CD4-positive, alpha-beta T cell treated with Interleukin-1 beta for 1 hour (primary cell): ENCODE measurements around the gene XAGE5.
"Not testable (repeated sequence)": the region's sequence is repeated elsewhere in the genome, so short reads cannot be mapped to it uniquely, and the experiment has no call there.

ENCODE experiments used
- DNase-seq, 2 donors: peaks; one replicate each; pipeline ENCODE4 v3.0.0-alpha.2; 2020 to 2022

Gene XAGE5

DNA sequence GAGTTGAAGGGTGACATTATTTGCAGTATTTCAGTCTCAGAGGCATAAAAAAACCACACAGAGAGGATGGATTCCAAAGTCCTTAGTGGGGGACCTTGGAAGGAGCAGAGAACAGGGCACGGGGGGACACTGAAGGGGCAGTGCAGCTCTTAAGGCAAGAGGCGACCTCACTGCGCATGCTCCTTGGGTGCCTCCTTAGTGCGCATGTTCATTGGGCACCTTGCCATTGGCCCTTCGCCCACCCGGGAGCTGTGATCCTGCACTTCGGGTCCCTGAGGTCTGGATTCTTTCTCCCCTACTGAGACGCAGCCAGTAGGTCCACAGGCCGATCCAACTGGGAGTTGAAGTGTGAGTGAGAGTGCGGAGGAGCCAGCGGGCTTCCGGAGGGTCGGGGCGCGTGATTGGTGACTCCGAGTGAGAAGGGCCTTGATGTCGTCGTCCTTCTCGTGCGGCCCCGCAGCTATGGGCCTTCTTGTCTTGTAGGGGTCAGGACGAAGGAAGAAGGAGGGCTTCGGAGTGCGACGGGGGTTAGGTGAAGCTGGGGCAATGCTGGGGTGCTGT lies at the start of gene XAGE5:
XAGE5 (plus strand) TSS at position 223 of the 561 bp plus-strand sequence. CDS start 1,280 bp downstream, outside the sequence.
- no peak for DNase-seq

DNA sequence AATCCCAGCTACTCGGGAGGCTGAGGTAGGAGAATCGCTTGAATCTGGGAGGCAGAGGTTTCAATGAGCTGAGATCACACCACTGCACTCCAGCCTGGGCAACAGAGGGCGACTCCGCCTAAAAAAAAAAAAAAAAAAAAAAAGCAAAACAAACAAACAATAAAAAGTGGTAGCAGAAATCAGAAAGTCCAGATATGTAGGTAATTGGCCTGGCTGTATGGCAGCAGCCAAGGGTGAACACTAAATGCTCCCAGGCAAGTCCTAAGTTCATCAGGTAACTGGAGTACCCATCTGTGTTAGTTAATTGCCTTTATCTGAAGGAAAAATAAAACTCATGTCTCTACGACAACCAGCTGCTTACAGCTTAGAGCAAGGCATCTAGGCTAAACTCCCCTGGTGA lies 45.1 kb upstream of the XAGE5 start:
- not testable (repeated sequence) for DNase-seq

DNA sequence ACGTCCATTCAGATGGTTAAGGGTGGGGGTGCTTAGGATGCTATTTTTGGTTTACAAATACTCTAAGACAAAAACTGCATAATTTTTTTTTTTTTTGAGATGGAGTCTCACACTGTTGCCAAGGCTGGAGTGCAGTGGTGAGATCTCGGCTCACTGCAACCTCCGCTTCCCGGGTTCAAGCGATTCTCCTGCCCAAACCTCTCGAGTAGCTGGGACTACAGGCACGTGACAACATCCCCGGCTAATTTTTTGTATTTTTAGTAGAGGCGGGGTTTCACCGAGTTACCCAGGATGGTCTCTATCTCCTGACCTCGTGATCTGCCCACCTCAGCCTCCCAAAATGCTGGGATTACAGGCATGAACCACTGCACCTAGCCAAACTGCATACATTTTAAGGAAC lies 37.6 kb upstream of the XAGE5 start:
- DNase-seq: not testable (repeated sequence)

- not testable (repeated sequence) for DNase-seq
Observed at GRCh38 chrX:52797327-52797726, 13.8 kb upstream of the XAGE5 start, which contains the start of gene SPANXN5. SPANXN5 (minus strand) TSS chrX:52797427; CDS start chrX:52797348, 79 bp downstream.

- not testable (repeated sequence) for DNase-seq
Observed at GRCh38 chrX:52804876-52805275, 6.2 kb upstream of the XAGE5 start.

DNA sequence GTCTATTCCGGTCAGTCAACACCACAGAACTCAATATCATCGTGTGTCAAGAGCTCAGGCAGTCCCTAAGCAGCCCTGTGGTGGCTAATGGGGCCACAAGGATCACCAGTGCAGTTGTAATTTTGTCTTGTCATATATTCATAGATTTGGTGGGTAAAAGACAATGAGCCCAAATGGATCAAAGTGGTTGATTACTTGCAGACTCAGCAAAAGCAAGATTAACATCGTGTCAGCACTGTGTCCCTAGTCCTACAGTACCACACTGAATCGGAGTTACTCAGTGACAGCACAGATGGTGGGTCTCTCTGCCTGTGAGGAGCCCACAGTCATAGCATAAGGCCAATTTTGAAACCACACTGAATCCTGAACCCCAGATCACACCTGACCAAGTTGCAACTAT lies 8.7 kb downstream of the XAGE5 start:
- no peak for DNase-seq

- no peak for DNase-seq
Observed at GRCh38 chrX:52821079-52821760, 10.1 kb downstream of the XAGE5 start.

GRCh38 chrX:52824608-52825007 lies 13.5 kb downstream of the XAGE5 start:
- no peak for DNase-seq

DNA sequence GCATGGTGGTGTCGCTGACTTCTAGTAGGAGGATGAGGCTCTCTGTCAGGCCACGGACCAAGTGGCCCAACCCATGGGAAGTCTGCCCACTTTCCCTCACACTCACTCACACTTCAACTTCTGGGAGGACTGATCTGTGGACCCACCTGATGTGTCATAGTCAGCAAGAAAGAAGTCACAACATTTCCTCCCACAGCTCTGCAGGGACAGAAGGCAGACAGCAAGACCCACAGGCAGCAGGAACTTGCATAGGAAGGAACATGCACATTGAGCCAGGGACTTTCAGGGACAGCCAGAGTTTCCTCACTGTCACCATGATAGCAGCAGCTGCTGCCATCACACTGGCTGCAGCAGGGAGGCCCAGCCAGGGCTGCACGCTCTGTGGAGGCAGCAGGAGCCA lies 19.5 kb downstream of the XAGE5 start:
- DNase-seq: no peak

- DNase-seq: no peak
Observed at GRCh38 chrX:52839137-52839536, 28.1 kb downstream of the XAGE5 start.

DNA sequence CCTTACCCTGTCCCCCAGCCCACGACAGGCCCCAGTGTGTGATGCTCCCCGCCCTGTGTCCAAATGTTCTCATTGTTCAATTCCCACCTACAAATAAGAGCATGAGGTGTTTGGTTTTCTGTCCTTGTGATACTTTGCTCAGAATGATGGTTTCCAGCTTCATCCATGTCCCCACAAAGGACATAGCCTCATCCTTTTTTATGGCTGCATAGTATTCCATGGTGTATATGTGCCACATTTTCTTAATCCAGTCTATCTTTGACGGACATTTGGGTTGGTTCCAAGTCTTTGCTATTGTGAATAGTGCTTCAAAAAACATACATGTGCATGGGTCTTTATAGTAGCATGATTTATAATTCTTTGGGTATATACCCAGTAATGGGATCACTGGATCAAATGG lies 32.5 kb downstream of the XAGE5 start:
- DNase-seq: not testable (repeated sequence)

DNA sequence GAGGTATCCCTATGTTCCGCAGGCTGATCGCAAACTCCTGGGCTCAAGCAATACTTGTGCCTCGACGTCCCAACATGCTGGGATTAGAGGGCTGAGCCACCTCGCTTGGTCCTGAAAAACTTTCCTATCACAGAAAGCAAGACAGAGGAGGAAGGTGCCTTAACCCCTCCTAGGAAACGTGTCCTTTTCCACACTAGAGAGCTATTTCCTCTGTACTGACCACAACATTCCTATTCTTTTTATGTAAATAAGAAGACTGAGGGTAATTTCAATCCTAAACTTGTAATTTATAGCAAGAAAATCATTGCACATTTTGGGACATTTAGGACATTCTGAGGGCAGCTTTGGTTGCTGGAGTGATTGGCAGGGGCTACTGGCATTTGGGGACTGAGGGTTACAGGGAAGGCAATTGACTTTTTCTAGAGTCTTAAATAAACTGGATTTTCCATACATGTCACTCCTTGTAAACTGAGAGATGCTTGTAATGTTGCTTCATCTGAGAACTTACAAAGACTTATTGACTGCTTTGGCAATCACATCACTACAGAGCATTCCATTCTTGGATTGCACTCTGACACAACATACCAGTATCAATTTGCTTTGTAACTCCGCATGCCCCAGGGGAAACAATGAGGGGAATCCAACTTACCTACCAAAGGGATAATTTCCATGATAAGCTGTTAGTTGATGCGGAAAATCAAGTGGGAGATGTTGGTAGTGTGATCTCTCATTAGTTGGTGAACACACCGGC lies 41.2 kb downstream of the XAGE5 start:
- DNase-seq: no peak

DNA sequence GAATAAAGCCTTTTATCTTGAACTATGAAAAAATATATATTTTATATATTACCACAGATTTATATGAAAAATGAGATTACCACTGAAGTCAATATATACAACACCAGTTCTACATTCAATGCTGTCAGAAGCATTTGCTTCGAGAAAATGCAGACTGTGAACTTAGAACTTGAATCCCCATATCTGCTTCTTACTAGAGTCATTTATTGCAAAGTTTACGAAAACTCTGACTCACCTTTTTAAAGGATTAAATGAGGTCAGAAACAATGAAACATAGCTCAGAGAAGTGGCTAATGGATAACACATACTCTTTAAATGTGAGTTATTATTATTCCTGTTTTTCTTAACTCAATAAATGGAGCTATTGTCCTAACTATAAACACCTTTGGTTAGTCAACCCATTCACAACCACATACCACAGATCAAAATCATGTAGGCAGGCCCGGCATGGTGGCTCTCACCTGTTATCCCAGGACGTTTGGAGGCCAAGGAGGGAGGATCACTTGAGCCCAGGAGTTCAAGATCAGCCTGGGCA lies 46.0 kb downstream of the XAGE5 start:
- DNase-seq: not testable (repeated sequence)

DNA sequence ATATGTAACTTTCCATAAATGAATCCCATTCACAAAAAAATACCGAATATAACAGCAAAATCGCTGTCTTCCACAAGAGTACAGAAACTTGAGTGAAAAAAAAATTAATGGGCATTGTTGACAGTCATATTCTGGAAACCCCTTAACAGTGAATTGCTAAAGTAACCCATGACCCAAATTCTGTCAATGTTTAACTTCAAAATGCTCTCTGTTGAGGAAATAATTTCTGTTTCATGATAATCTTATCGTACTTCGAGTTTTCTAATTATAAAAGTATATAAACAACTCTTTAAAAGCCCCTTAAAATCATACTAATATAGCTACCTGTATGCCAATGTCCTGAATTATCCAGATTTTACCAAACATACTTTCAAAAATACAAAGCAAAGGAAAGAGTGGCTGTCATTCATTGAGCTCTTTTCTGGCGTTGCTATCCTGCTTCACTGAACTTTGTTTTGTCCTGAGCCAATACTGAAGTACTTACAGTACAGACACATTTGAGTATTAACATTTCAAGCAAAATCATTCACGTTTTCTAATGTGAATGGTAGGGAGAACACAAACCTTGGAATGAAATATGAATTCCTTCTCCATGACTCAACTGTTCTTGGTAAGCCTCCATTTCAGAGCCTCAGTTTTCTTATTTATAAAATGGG lies 54.4 kb downstream of the XAGE5 start:
- DNase-seq: no peak
